HEK293T (cell line): Measurements from ENCODE around the gene METTL26.

Experiments
- BHLHE40 ChIP-seq: fragments of 450-650 bp; IDR thresholded peaks from 2 replicates; pipeline ENCODE4 v1.6.1; 2016; ENCODE audit warnings: mild to moderate bottlenecking, moderate library complexity, borderline replicate concordance
- CTBP1 ChIP-seq: fragments of 450-650 bp; IDR thresholded peaks from 2 replicates; pipeline ENCODE4 v1.6.1; 2016; ENCODE audit warnings: borderline replicate concordance
- FOXA1 ChIP-seq: fragments of 450-650 bp; IDR thresholded peaks from 2 replicates; pipeline ENCODE4 v1.6.1; 2016; ENCODE audit warnings: mild to moderate bottlenecking
- FOXM1 ChIP-seq: fragments of 450-650 bp; IDR thresholded peaks from 2 replicates; pipeline ENCODE4 v1.6.1; 2017; ENCODE audit warnings: mild to moderate bottlenecking, borderline replicate concordance
- HDGF ChIP-seq: fragments of 450-650 bp; IDR thresholded peaks from 2 replicates; pipeline ENCODE4 v1.6.1; 2017; ENCODE audit warnings: antibody characterized with exemption, borderline replicate concordance
- NFRKB ChIP-seq: fragments of 450-650 bp; IDR thresholded peaks from 2 replicates; pipeline ENCODE4 v1.6.1; 2016; ENCODE audit warnings: mild to moderate bottlenecking, moderate library complexity
- SP1 ChIP-seq: fragments of 450-650 bp; IDR thresholded peaks from 2 replicates; pipeline ENCODE4 v1.6.1; 2017
- TF ChIP-seq, protein P1 (sequence below): fragments of 450-650 bp; IDR thresholded peaks from 2 replicates; pipeline ENCODE4 v1.6.1; 2016

DNA sequence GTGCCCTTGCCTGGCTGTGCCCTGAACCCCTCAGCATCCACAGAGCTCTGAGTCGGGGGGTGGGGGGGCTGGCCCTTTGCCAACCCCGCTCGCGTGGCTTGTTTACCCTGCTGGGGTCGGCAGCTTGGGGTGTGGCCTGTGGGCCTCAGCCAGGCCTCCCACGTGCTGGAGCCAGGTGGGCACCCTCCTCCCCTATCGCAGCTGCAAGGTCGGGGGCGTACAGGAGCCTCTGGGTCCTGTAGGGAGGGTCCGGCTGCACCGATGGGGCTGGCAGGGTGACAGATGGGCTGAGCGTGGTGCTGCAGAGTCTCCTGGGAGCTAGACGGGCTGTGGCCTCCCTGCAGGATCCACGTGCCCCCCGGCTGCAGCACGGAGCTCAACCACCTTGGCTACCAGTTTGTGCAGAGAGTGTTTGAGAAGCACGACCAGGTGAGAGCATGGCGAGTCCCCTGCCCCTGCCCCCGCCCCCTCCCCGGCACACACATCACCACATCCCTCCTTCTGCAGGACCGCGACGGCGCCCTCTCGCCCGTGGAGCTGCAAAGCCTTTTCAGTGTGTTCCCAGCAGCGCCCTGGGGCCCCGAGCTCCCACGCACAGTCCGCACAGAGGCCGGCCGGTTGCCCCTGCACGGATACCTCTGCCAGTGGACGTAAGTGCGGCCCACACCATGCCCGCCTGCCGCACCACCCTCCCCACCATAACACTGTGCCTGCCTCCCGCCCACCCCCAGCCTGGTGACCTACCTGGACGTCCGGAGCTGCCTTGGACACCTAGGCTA is 35.4 kb upstream of the METTL26 start:
- TF ChIP-seq BHLHE40 (no peak), HDGF (no peak), CTBP1 (no peak), NFRKB (no peak), FOXA1 (no peak), SP1 (no peak), FOXM1 (no peak)
- TF ChIP-seq, protein P1, sequence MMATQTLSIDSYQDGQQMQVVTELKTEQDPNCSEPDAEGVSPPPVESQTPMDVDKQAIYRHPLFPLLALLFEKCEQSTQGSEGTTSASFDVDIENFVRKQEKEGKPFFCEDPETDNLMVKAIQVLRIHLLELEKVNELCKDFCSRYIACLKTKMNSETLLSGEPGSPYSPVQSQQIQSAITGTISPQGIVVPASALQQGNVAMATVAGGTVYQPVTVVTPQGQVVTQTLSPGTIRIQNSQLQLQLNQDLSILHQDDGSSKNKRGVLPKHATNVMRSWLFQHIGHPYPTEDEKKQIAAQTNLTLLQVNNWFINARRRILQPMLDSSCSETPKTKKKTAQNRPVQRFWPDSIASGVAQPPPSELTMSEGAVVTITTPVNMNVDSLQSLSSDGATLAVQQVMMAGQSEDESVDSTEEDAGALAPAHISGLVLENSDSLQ, result no peak
